BJ (cell line): Measurements from ENCODE around the gene SLC25A51. TPM values are rescaled to one million over a fixed set of nuclear protein-coding genes. Genes with fewer than 3 reads are reported as not detected.

Experiments
- CTCF ChIA-PET: fragments of 350-600 bp; formaldehyde crosslinking; extraction: SDS; loops from one replicate; lab custom pipeline; 2021; ENCODE audit warnings: antibody characterized with exemption, inconsistent platforms; lab: Yijun Ruan, JAX
- POLR2A ChIA-PET: fragments of 300-600 bp; sonication (Branson Sonifier 250); formaldehyde crosslinking; extraction: SDS; loops from one replicate; lab custom pipeline; 2021; ENCODE audit warnings: antibody characterized with exemption; lab: Charles Lee
- DNase-seq: peaks from one replicate; pipeline ENCODE4 v3.0.0-alpha.2; 2011; ENCODE audit warnings: low read depth
- H3K27me3 ChIP-seq: 2 replicates; pipeline ENCODE4 v1.6.0; 2011; ENCODE audit warnings: low read length; ENCODE audit not compliant: control insufficient read depth, insufficient read depth
- H3K36me3 ChIP-seq: 2 replicates; pipeline ENCODE4 v1.5.1; 2011; ENCODE audit warnings: low read length; ENCODE audit not compliant: control insufficient read depth, insufficient read depth
- H3K4me3 ChIP-seq: 2 replicates; pipeline ENCODE4 v1.5.1; 2011; ENCODE audit warnings: low read depth, mild to moderate bottlenecking, control low read depth, low read length
- CTCF ChIP-seq: IDR thresholded peaks from 2 replicates; pipeline ENCODE4 v1.5.1; 2011; ENCODE audit warnings: low read depth, mild to moderate bottlenecking, control low read depth, inconsistent platforms, low read length, moderate library complexity; ENCODE audit not compliant: insufficient read depth
- polyA plus RNA-seq: library from polyadenylated mRNA; depleted of rRNA; stranded (reverse); fragments of >200 nt; gene quantifications from 2 replicates; pipeline ENCODE4 v1.2.3, GENCODE V29; 2011

Gene SLC25A51
- polyA plus RNA-seq, 1 experiment: 15.6 TPM

DNA sequence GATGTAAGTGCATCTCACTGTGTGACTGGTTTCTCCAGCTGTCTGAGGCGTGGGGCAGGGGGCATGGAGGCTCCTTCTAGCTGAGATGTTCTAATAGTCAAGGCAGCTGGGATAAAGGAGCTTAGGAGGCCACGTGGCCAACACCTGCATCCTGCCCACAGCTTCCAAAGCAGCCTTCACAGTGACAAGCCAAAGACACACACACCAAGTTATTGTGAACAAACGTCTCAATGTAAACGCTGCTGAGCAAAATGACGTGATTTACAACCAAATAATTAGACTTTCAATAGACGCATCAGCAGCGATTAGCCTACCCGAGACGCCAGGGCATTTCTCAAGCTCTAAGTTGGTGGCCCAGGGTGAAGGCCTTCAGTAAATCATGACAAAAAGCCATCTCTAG lies 23.2 kb upstream of the SLC25A51 start:
- TF ChIP-seq CTCF: no peak
- no peaks in the 10 kb centered on the region for H3K27me3 ChIP-seq
- no peak for DNase-seq
- peaks cover 12% of the 10 kb centered on the region for H3K36me3 ChIP-seq
- no peak overlapping the region for H3K4me3 ChIP-seq
- ChIA-PET CTCF (interaction anchor here (1.9 kb wide), 1 partner anchor 13 kb away, joined by 8 read pairs; no protein-coding TSS in a partner anchor), POLR2A (no interaction called here)

DNA sequence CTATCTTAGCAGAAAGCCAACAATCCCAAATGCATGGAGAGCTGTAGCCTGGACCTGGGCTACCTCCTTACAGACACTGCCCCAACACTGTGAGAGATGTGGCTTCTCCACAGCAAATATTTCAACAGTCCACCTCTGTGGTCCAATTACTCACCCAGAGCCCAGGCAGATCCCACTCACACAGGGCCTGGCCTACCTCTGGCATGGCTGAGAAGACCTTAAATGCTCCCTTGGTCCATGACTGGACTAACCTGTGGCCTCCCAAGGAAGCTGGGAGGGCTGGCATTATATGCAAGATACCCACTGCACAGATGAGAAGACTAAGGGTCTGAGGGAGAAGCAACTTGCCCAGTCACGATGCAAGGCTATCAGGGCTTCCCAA lies 22.8 kb upstream of the SLC25A51 start:
- no peaks in the 10 kb centered on the region for H3K27me3 ChIP-seq
- TF ChIP-seq CTCF: no peak
- no peak overlapping the region for H3K4me3 ChIP-seq
- ChIA-PET POLR2A (no interaction called here), CTCF (interaction anchor here (1.6 to 1.9 kb wide), 2 partner anchors 10 to 13 kb away, joined by 5 to 8 read pairs; no protein-coding TSS in a partner anchor)
- H3K36me3 ChIP-seq: peaks cover 12% of the 10 kb centered on the region
- DNase-seq: no peak

DNA sequence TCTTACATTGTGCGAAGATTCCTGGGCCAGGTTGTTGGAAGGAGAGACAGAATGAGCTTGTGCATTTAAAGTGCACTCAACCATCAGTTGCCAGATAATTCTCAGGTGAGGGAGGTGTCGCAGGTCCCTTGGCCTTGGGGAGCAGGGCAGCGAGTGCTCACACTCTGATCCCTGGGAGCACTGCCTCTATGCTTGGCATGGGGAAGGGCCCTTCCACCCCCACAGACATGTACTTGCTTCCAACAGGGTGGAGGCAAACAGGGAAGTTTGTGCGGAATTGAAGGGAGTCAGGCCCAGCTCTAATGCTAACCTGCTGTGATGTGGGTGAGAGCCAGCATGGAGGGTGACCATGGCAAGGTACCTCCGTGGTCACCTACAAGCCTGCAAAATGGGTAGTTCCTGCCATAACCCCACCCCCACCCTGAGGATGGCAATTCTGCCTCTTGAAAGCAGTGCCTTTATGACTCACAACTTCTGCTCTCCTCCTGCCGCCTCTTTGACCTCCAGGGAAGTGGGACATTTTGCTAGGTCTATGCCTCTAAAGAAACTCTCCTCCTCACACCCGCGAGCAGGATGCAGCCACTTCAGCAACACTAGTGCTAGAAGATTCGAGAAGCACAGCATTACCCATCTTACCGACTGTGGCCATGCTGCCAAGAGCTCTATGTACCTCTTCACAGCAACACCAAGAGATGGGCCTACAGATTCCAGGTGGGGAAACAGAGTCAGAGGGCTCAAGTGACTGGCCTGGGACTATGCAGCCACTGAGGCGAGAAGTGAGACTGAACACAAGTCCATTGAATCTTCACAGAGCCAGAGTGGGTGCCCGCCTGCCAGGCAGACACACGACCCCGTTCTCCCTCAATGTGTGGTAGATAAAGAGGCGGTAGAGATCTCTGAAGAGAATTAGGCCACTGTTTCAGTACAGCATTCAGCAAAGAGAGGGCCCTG lies 22.1 kb upstream of the SLC25A51 start:
- Histone ChIP-seq H3K36me3 (peaks cover 12% of the 10 kb centered on the region), H3K4me3 (no peak overlapping the region), H3K27me3 (no peaks in the 10 kb centered on the region)
- ChIA-PET POLR2A (no interaction called here), CTCF (interaction anchor here (1.6 to 3.3 kb wide), 3 partner anchors 11 to 12 kb away, joined by 5 to 13 read pairs (median 8); no protein-coding TSS in a partner anchor)
- TF ChIP-seq CTCF: no peak
- DNase-seq: no peak

GRCh38 chr9:37925006-37925405 lies 21.1 kb upstream of the SLC25A51 start:
- ChIA-PET POLR2A (no interaction called here), CTCF (interaction anchor here (1.4 to 3.3 kb wide), 3 partner anchors 8 to 12 kb away, joined by 4 to 13 read pairs (median 5); no protein-coding TSS in a partner anchor)
- Histone ChIP-seq H3K27me3 (no peaks in the 10 kb centered on the region), H3K4me3 (no peak overlapping the region), H3K36me3 (peaks cover 12% of the 10 kb centered on the region)
- no peak for DNase-seq
- TF ChIP-seq CTCF: no peak

DNA sequence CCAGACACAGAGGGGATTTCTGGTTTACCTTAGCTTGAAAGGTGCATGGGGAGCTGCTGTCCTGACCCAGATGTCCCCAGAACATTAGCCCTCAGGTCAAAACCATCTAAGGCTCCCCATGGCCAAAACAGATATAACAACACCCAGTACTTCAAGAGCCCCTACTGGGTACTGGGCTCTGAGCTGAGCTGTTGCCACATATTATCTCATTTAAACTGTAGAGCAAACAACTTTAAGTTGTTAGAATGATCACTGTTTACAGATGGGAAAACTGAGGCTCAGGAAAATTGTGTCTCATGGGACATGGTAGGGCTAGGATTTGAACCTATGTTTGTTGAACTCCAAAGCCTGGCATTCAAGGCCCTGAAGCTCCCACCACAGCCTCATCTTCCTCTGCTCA lies 20.6 kb upstream of the SLC25A51 start:
- ChIA-PET CTCF (interaction anchor here (1.1 to 3.3 kb wide), 3 partner anchors 9 to 13 kb away, joined by 4 to 13 read pairs (median 5); no protein-coding TSS in a partner anchor), POLR2A (no interaction called here)
- no peak for DNase-seq
- Histone ChIP-seq H3K36me3 (peaks cover 12% of the 10 kb centered on the region), H3K4me3 (no peak overlapping the region), H3K27me3 (no peaks in the 10 kb centered on the region)
- TF ChIP-seq CTCF: no peak
